GM18519 (cell line): Measurements from ENCODE around the gene RUNX1.

Experiments used
- ATAC-seq: cut with Tn5 transposase; IDR thresholded peaks from one replicate; pipeline ENCODE4 v1.9.1; 2021; ENCODE audit warnings: mild to moderate bottlenecking, moderate library complexity; ENCODE audit not compliant: unreplicated experiment, low FRiP score

The RUNX1 gene

GRCh38 chr21:35048706-35049617, at the start of gene RUNX1:
RUNX1 (minus strand) TSS chr21:35049302.
- peak; percentile 30 for ATAC-seq

GRCh38 chr21:35097525-35097924, 48.4 kb upstream of the RUNX1 start:
- no peak for ATAC-seq

- no peak for ATAC-seq
Measured at GRCh38 chr21:35096959-35097358, 47.9 kb upstream of the RUNX1 start.

GRCh38 chr21:35095859-35096291, 46.8 kb upstream of the RUNX1 start:
- ATAC-seq: no peak

- ATAC-seq: no peak
Measured at GRCh38 chr21:35093514-35093913, 44.4 kb upstream of the RUNX1 start.

GRCh38 chr21:35091496-35091895, 42.4 kb upstream of the RUNX1 start:
- ATAC-seq: no peak

GRCh38 chr21:35090403-35090802, 41.3 kb upstream of the RUNX1 start:
- ATAC-seq: no peak

- no peak for ATAC-seq
Measured at GRCh38 chr21:35088319-35088771, 39.2 kb upstream of the RUNX1 start.

GRCh38 chr21:35086357-35086756, 37.3 kb upstream of the RUNX1 start:
- ATAC-seq: no peak

- ATAC-seq: no peak
Measured at GRCh38 chr21:35084869-35085268, 35.8 kb upstream of the RUNX1 start.

GRCh38 chr21:35083246-35083645, 34.1 kb upstream of the RUNX1 start:
- no peak for ATAC-seq

- no peak for ATAC-seq
Measured at GRCh38 chr21:35081861-35082260, 32.8 kb upstream of the RUNX1 start.

- no peak for ATAC-seq
Measured at GRCh38 chr21:35079181-35079580, 30.1 kb upstream of the RUNX1 start.

- ATAC-seq: no peak
Measured at GRCh38 chr21:35077975-35078374, 28.9 kb upstream of the RUNX1 start.

- ATAC-seq: no peak
Measured at GRCh38 chr21:35077466-35077865, 28.4 kb upstream of the RUNX1 start.

GRCh38 chr21:35075546-35075945, 26.4 kb upstream of the RUNX1 start:
- ATAC-seq: no peak

- ATAC-seq: no peak
Measured at GRCh38 chr21:35072960-35073359, 23.9 kb upstream of the RUNX1 start.

GRCh38 chr21:35072557-35072956, 23.5 kb upstream of the RUNX1 start:
- ATAC-seq: no peak

GRCh38 chr21:35071347-35071746, 22.2 kb upstream of the RUNX1 start:
- ATAC-seq: no peak

- ATAC-seq: no peak
Measured at GRCh38 chr21:35070436-35070835, 21.3 kb upstream of the RUNX1 start.

GRCh38 chr21:35066824-35067223, 17.7 kb upstream of the RUNX1 start:
- no peak for ATAC-seq
